Tibial nerve (tissue), 3 donors: ENCODE measurements around the gene RUFY1.

Experiments used
- CTCF ChIP-seq, 5 experiments: fragments of 200-600 bp in 3 of 5; fragments of 450-650 bp in 2 of 5; sonication (generic) in 3 of 5; IDR thresholded peaks; one replicate each; pipeline ENCODE4 v1.5.1; 2016 to 2019; ENCODE audit warnings: antibody characterized with exemption in 5 of 5, mild to moderate bottlenecking in 3 of 5, moderate library complexity in 2 of 5
- POLR2A ChIP-seq, 2 donors: fragments of 450-650 bp; IDR thresholded peaks; one replicate each; pipeline ENCODE4 v1.6.1; 2017; ENCODE audit warnings: antibody characterized with exemption in 2 of 2, mild to moderate bottlenecking in 2 of 2, moderate library complexity in 2 of 2

GRCh38 chr5:179613460-179614071 is 63.2 kb downstream of the RUFY1 start:
- TF ChIP-seq POLR2A (IDR thresholded peaks at IDR 0.05) (no peak), CTCF (IDR thresholded peaks at IDR 0.05) (no peak)
